ENCODE data around the gene RAD51AP1.
"Not testable (repeated sequence)": the region's sequence is repeated elsewhere in the genome, so short reads cannot be mapped to it uniquely, and the experiment has no call there.

RAD51AP1 gene, protein sequence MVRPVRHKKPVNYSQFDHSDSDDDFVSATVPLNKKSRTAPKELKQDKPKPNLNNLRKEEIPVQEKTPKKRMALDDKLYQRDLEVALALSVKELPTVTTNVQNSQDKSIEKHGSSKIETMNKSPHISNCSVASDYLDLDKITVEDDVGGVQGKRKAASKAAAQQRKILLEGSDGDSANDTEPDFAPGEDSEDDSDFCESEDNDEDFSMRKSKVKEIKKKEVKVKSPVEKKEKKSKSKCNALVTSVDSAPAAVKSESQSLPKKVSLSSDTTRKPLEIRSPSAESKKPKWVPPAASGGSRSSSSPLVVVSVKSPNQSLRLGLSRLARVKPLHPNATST

DNA sequence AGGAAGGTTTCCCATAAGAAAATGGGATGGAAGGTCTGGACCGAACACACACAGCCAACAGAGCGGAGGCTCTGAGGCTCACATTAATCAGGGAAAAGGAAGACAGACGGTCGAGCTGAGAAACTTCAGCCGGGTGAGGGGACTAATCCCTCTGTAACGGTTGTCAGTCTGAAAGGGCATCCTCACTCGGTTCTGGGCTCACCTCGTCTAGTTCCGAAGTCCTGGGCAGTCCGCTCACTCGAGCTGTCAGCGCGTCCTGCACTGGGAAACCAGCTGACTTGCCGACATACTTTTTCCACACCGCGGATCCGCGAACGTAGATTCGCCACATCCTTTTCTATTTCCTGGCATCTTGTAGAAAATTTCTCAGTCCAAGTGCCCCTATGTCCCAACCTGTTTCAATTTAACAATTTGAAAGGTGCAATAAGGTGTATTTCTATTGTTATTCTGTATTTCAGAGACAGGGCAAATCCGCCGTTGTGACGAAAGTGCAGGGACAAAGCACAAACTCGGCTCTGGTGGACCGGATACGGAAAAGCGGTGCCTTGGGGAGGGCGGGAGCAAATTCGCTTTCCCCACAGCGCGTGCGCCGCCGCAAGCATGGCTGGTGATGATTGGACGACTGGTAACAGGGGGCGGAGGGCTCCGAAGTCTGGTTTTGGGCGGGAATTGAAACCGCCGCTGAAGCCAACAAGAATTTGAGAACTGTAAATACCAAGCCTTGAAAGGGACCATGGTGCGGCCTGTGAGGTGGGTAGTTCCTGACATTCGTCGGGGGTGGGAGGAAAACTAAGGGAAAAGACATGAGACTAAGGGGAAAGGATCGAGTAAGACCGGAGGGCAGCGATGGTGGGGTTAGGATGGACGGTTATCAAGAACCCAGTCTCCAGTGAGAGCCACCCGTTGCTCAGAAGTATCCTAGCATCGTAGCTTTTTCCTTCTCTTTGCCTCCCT, at the start of gene RAD51AP1:
TSS of gene RAD51AP1 (plus strand) at position 684 of the 954 bp plus-strand sequence. CDS start at position 734, 50 bp downstream.
- FAIRE-seq = peak; percentile 98

DNA sequence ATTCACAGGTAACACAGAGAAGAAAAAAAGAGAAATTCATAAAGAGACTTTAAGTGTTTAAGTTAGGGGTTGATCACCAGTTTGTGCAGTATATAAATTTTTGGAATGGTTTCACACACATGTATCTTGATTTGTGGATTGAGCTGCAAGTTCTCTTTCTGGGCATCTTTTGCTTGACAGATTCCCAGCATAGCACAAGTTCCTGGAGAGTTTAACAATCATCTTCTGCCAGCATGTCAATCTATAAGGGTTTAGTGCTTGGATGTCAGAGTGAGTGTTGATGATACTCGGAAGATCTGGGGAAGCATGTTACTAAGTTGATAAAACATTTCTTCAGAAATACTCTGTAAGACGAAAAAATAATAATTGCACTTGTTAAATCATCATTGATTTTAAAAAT, 49.1 kb upstream of the RAD51AP1 start:
- FAIRE-seq = no peak

- no peak for FAIRE-seq
These were observed 47.7 kb upstream of the RAD51AP1 start for GRCh38 chr12:4490973-4491372.

GRCh38 chr12:4496145-4496838, 42.4 kb upstream of the RAD51AP1 start:
- no peak for FAIRE-seq

DNA sequence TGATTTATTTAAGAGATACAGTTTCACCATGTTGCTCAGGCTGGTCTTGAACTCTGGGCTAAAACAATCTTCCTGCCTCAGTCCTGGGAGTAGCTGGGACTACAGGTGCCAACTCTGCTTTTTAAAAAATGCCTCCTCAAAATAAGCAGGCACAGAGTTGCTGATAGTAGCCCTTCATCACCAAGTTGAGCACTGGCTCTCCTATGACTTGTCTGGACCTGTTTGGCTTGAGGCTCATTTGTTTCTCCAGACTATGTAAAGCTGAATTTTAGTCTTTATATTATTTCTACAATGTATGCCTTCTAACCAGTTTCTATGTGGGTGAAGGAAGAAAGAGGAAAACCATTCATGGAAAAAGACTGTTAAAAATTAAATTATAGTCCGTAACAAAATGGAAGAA, 39.5 kb upstream of the RAD51AP1 start:
- no peak for FAIRE-seq

- no peak for FAIRE-seq
These were observed 33.2 kb upstream of the RAD51AP1 start for GRCh38 chr12:4505376-4505986.

- no peak for FAIRE-seq
These were observed 32.3 kb upstream of the RAD51AP1 start for GRCh38 chr12:4506430-4506829.

GRCh38 chr12:4506870-4507269, 31.8 kb upstream of the RAD51AP1 start:
- FAIRE-seq = no peak

DNA sequence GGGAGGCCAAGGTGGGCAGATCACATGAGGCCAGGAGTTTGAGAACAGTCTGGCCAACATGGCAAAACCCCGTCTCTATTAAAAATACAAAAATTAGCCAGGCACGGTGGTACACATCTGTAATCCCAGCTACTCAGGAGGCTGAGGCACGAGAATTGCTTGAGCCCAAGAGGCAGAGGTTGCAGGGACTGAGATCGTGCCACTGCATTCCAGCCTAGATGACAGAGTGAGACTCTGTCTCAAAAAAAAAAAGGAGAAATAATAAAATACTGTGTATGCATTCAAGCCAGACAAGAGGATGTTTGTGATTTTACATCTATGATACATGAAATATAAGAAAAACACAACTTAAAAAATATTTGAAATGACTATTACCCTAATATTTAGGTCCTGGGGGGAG, 30.2 kb upstream of the RAD51AP1 start:
- not testable (repeated sequence) for FAIRE-seq

- FAIRE-seq = not testable (repeated sequence)
These were observed 29.4 kb upstream of the RAD51AP1 start for GRCh38 chr12:4509269-4509668.

DNA sequence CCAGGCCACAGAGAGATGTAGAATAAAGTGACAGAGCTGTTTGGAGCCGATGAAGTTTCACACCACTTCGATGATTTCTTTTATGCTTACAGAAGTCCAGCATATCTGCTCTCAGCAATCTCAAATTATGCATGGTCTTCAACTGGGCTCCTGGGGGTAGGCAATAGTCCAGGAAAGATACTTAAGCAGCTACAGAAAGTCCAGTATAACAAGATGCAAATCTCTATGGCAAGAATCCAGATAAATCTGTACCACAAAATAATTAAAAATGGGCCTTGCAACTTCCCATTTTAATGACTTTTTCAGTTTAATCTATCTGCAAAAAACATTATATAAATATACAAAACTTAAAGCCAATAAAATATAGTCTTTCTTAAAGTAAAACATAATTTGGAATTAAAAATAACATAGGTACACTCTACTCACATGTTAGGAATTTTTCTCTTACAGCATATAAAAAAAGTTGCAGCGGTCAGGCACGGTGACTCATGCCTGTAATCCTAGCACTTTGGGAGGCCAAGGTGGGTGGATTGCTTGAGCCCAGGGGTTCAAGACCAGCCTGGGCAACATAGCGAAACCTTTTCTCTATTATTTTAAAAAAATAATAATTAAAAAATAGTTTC, 20.5 kb upstream of the RAD51AP1 start:
- FAIRE-seq = no peak

- FAIRE-seq = not testable (repeated sequence)
These were observed 15.2 kb upstream of the RAD51AP1 start for GRCh38 chr12:4523443-4523842.

DNA sequence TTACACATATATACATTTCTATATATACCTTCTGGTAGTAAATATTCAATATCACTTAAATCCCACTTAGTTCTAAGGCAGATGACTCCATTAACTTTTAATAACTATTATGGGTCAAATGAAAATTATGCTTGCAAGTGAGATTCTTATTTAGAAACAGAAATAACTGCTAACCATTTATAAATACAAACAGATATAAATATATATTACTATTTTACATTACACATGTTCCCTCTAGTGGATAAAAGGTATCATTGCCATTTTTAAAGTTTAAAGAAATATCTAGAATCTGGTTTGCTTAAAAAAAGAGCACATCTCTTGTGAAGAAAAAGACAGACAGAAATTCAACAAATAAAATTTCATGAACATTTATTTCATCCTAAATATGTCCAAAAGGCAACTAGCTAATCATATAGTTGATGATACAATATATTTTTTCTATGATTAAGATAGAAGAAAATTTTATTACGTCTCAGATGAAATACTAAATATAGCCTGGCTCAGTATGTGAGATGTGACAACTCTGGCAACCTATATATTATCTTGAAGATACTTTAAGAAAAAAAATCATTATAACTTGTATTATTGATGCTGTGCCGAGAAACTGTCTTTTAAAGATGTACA, 11.7 kb upstream of the RAD51AP1 start:
- FAIRE-seq = peak; percentile 90

- FAIRE-seq = no peak
These were observed 8.5 kb upstream of the RAD51AP1 start for GRCh38 chr12:4530160-4530559.

DNA sequence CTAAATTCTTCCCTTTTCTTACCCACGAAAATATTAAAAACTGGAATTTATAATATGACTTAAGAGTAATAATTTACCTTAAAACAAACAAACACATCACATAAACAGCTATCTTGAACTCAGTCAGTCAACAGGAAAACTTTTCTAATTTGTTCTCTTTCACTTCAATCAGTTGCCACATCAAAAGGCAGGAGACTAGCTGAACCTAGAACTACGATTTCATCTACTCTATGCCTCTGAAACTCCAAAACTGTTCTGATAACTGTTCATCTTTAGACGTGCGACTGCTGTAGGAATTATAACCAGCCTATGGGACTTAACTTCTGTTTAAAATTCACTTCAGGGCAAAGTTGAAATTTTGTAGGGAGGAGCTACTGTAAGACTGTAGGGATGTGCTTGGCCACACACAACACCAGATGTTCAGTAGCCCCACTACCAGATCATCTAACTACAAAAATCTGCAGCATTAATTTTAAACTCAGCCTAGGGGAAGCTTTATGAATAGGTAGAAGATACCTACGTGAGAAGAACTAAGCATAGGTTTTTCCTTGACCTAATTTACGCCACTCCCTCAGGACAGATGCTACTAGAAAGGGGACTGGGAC, 7.6 kb upstream of the RAD51AP1 start:
- FAIRE-seq = no peak

DNA sequence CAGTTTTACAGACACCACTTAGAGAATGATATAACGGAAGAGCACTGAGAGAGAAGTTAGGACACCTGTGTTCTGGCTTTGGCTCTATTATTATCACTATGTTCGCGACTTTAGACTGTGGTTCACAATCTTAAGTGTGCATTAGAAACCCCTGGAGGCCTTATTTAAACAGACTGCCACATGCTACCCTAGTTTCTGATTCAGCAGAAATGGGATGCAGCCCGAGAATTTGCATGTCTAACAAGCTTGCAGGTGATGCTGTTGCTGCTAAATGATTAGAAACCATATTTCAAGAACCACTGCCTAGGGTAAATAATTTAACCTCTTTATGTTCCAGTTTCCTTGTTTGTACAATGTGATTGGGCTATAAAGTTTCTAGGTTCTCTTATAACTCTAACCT, 3.6 kb upstream of the RAD51AP1 start:
- no peak for FAIRE-seq

GRCh38 chr12:4535871-4536270, 2.8 kb upstream of the RAD51AP1 start:
- no peak for FAIRE-seq

- FAIRE-seq = no peak
These were observed 629 bp downstream of the RAD51AP1 start for GRCh38 chr12:4539167-4539870.

DNA sequence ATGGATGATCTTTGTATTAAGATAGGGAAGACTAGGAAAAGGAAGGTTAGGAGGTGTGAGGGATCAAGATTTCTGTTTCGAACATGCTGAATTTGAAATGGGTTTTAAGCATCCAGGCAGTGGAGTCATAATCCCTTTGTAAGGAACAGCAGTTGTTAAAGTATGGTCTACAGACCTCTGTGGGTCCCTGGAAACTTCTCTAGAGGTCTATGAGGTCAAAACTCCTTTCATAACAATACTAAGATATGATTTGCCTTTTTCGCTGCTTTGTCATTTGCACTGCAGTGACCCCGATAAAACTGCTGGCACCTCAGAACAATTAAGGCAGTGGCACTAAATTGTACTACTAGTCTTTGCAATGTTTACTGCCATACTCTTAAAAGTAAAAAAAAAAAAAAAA, 1.5 kb downstream of the RAD51AP1 start:
- no peak for FAIRE-seq

DNA sequence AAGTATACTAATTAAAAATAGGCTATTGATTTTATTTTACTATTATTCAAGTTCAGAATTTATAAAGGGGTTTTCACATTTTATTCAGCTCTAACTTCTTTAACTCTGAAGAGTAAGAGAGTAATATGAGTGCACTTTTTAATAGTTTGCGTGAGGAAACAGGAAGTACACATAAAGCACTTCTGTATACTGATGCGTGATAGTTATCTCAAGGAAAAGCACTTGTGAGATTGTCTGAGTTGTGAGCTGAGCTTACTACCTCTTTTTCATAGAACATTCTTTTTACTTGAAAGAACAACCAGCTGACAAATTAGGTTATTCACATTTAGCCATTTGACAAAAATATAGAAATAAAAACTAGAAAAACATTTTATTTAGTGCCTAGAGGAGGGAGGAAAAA, 1.9 kb downstream of the RAD51AP1 start:
- FAIRE-seq = no peak

GRCh38 chr12:4545195-4545594, 6.5 kb downstream of the RAD51AP1 start:
- no peak for FAIRE-seq

All from endometrium (tissue), 2 donors.